SK-N-SH (cell line): ENCODE measurements around the gene MRPL32.

Experiments
- ELF1 ChIP-seq: IDR thresholded peaks from 2 replicates; pipeline ENCODE4 v1.4.0; 2012
- EP300 ChIP-seq, 2 experiments: IDR thresholded peaks; 2 replicates each; pipeline versions ENCODE4 v1.4.0 to v1.6.1; 2012; ENCODE audit warnings: borderline replicate concordance in 1 of 2, low read depth in 1 of 2, low read length in 1 of 2
- FOXM1 ChIP-seq: IDR thresholded peaks from 2 replicates; pipeline ENCODE4 v1.4.0; 2012; ENCODE audit warnings: low read depth, mild to moderate bottlenecking
- GABPA ChIP-seq: IDR thresholded peaks from 2 replicates; pipeline ENCODE4 v1.4.0; 2012; ENCODE audit warnings: low read depth, mild to moderate bottlenecking
- JUND ChIP-seq: IDR thresholded peaks from 2 replicates; pipeline ENCODE4 v1.4.0; 2012
- MXI1 ChIP-seq: IDR thresholded peaks from 2 replicates; pipeline ENCODE4 v1.6.1; 2012; ENCODE audit warnings: mild to moderate bottlenecking, low read depth, low read length, improper control_type of control experiment
- NRF1 ChIP-seq: IDR thresholded peaks from 2 replicates; pipeline ENCODE4 v1.6.1; 2012; ENCODE audit warnings: low read depth, mild to moderate bottlenecking, low read length
- POLR2AphosphoS5 ChIP-seq: IDR thresholded peaks from 2 replicates; pipeline ENCODE4 v1.6.1; 2012; ENCODE audit warnings: low read depth, low read length
- RFX5 ChIP-seq: IDR thresholded peaks from 2 replicates; pipeline ENCODE4 v1.6.1; 2012; ENCODE audit warnings: mild to moderate bottlenecking, improper control_type of control experiment, low read length
- RXRA ChIP-seq: IDR thresholded peaks from 2 replicates; pipeline ENCODE4 v1.4.0; 2012; ENCODE audit warnings: low read depth, mild to moderate bottlenecking, borderline replicate concordance
- TEAD4 ChIP-seq: IDR thresholded peaks from 2 replicates; pipeline ENCODE4 v1.4.0; 2012; ENCODE audit warnings: mild to moderate bottlenecking, borderline replicate concordance; ENCODE audit not compliant: insufficient read depth
- TF ChIP-seq, protein P1 (sequence below): fragments of 200-600 bp; sonication (generic); IDR thresholded peaks from 2 replicates; pipeline ENCODE4 v1.6.1; 2017; ENCODE audit warnings: antibody characterized with exemption, mild to moderate bottlenecking, moderate library complexity
- TF ChIP-seq, protein P2 (sequence below): fragments of 150-350 bp; IDR thresholded peaks from 2 replicates; pipeline ENCODE4 v1.6.1; 2017; ENCODE audit warnings: antibody characterized with exemption, low read length, low read depth, borderline replicate concordance

DNA sequence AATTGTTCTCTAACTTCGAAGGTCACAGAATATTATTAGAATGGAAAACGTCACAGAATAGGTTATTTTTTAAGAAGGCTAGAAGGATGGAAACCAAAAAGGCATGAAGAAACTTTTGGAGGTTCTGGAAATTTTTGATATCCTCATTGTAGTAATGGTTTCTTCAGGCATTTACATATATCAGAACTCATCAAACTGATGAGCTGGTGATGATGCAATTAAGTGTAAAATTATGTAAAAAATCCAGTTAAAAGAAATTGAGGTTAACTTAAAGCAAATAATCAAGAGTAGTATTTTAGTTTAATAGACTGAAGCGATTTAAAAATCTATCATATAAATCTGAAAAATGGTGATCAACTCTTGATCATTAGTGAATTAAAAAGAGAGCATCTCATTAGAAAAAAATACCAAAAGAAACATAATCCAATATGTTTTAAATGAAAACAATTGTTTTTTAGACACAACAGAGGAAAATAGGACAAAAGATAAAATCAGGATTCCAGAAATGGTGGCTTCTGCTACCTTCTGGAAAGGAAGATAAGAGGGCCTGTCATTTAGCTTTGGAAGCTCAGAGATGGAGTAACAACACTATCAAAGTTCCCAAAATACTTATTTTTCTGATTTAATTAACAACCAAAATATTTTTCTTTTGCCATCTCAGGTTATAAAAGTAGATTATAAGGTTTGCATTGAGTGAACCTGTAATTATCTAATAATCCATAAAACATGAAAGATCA lies 10.0 kb upstream of the MRPL32 start:
- TF ChIP-seq, protein P1, sequence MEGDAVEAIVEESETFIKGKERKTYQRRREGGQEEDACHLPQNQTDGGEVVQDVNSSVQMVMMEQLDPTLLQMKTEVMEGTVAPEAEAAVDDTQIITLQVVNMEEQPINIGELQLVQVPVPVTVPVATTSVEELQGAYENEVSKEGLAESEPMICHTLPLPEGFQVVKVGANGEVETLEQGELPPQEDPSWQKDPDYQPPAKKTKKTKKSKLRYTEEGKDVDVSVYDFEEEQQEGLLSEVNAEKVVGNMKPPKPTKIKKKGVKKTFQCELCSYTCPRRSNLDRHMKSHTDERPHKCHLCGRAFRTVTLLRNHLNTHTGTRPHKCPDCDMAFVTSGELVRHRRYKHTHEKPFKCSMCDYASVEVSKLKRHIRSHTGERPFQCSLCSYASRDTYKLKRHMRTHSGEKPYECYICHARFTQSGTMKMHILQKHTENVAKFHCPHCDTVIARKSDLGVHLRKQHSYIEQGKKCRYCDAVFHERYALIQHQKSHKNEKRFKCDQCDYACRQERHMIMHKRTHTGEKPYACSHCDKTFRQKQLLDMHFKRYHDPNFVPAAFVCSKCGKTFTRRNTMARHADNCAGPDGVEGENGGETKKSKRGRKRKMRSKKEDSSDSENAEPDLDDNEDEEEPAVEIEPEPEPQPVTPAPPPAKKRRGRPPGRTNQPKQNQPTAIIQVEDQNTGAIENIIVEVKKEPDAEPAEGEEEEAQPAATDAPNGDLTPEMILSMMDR, result no peak
- TF ChIP-seq MXI1 (no peak), FOXM1 (no peak), RFX5 (no peak), POLR2AphosphoS5 (no peak), JUND (no peak), NRF1 (no peak), RXRA (no peak), EP300 (IDR thresholded peaks at IDR 0.05; ENCODE audit: borderline replicate concordance in 1 of 2, low read depth in 1 of 2, low read length in 1 of 2) (no peak), TEAD4 (no peak), ELF1 (no peak), GABPA (no peak)
- TF ChIP-seq, protein P2, sequence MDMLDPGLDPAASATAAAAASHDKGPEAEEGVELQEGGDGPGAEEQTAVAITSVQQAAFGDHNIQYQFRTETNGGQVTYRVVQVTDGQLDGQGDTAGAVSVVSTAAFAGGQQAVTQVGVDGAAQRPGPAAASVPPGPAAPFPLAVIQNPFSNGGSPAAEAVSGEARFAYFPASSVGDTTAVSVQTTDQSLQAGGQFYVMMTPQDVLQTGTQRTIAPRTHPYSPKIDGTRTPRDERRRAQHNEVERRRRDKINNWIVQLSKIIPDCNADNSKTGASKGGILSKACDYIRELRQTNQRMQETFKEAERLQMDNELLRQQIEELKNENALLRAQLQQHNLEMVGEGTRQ, result no peak
